HG02759 (cell line): Measurements from ENCODE around the gene HNRNPR.
"Not testable (repeated sequence)": the region's sequence is repeated elsewhere in the genome, so short reads cannot be mapped to it uniquely, and the experiment has no call there.

Source experiments
- ATAC-seq: cut with Tn5 transposase; IDR thresholded peaks from one replicate; pipeline ENCODE4 v1.9.1; 2021; ENCODE audit warnings: mild to moderate bottlenecking, moderate library complexity; ENCODE audit not compliant: unreplicated experiment

The HNRNPR gene

DNA sequence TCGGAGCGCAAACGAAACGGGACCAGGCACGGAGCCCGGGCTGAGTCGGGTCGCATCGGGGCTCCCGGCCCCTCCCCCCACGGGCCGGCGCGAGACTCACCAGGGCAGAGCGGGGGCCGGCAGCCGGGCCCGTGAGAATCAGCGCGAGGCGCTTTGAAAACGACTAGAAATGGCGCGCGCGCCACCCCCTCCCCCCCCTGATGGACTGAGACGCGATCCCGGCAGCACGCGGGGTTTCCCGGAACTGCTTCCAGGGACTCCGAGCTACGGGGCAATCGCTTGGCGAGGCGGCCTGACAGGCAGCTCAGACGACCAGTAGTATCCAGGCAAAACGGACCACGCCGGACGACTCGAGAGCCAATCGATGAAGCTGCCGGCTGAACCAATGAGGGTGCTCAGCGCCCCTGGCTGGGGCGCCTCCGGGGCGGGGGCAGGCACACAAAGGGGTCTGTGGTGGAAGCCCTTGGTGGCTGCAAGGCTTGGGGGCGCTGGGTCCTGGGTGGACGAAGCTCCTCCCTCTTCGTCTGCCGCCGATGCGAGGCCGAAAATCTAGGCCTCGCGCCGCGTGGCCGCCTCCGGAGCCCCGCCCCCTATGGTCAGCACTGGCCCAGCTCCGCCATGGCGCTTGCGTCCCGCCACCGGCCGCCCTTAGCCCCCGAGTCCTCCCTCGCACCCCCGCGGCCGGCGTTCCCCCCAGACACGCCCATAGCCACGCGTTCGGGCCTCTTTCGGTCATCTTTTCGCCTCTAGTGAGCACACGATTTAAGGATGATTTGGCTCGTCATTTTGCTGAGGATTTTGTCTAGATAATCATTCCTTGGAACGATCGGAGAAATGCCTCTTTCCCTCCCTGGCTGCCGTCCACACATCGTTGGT is at the start of gene HNRNPR:
Gene HNRNPR (minus strand): TSS at position 174 of the 876 bp plus-strand sequence. CDS start 3,276 bp downstream, outside the sequence.
- ATAC-seq, result peak; percentile 93

DNA sequence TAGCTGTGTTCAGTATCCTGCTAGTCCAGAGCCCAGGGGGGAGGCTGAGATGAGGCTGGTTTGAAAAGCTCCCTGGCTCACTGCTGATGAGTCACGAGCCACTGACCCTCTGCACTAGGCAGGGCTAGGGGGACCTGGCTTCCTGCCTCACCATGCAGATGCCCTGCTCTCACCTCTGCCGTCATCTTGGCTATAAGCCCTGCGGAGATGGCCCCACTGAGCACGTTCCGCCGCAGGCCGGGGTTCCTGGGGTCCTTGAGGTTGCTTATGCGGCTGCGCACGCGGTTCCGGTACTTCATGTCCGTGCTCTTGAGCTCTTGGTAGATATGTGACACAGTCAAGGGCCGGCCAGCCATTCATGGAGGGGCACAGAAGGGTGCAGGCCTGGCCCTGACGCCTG is 49.6 kb upstream of the HNRNPR start:
- no peak for ATAC-seq

DNA sequence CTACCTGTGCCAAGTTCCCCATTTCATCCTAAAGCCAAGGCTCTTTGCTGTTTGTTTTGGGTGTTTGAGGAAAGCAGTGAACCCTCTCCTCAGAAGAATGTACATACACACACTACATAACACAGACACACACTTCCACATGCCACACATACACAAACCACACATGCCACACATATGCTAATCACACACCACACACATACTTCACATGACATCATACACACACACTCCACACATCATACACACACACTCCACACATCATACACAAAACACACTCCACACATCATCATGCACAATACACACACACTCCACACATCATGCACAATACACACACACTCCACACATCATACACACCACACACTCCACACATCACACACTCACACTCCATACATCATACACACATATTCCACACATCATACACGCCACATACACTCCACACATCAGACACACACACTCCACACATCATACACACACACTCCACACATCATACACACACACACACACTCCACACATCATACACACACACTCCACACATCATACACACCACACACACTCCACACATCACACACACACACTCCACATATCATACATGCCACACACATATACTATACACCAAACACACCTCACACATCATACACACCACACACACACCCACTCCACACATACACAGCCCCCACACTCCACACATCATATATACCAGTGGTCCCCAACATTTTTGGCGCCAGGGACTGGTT is 48.2 kb upstream of the HNRNPR start:
- no peak for ATAC-seq

DNA sequence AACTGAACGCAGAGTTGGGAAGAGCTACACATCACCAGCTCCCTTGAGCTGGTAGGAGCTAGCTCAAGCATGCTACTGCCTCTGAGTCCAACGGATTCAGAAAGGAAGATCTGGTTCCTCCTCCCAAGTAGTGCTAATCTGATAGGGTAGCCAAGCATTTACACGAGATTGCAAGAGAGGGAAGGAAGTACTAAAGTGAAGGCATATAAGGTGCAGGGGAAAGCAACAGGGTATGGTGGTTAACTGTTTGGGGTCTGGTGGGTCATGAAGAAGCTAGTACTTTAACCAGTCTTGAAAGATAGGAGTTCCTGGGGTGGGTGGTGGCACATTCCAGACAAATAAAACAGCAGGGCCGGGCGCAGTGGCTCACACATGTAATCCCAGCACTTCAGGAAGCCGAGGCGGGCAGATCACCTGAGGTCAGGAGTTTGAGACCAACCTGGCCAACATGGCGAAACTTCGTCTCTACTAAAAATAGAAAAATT is 45.8 kb upstream of the HNRNPR start:
- no peak for ATAC-seq

DNA sequence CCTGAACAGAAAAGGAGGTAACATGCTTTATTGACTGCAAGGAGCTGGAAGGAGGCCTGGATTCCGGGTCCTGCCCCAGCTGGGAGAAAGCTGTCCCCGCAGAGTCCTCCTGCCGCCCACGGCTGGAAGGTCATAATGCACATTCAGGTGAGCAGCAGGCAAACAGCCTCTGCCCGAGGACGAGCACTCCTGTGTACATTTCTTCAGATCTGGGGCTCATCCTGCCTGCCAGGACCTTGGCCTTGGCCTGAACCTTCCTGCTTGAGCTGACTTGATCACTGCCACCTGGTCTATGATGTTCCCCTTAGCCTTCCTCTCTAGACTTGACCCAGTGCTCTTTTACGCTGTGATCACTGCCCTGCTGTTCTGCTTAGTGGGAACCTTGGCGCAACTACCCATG is 43.4 kb upstream of the HNRNPR start:
- ATAC-seq, result no peak

DNA sequence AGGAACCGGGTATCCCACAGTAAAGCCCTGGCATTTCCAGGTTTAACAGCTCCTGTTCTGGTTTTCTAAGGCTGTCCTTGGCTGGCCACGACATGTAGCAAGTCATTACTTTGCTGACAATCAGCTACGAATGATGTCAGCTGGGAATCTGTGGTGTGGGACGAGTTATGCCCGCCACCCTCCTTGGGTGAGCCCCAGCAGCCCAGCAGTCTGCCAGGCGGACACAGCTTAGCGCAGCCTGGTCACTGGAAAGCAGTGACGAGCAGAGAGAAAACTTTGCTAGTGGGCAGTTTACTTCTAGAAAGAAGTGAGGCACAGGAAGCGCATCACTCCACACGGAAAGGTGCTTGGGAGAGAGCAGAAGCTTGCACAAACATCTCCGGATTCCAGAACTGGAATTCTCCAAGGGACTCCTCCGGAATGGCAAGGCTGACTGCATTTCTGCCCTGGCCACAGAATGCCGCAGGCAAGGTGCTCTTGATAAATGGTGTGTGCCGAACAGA is 41.1 kb upstream of the HNRNPR start:
- no peak for ATAC-seq

DNA sequence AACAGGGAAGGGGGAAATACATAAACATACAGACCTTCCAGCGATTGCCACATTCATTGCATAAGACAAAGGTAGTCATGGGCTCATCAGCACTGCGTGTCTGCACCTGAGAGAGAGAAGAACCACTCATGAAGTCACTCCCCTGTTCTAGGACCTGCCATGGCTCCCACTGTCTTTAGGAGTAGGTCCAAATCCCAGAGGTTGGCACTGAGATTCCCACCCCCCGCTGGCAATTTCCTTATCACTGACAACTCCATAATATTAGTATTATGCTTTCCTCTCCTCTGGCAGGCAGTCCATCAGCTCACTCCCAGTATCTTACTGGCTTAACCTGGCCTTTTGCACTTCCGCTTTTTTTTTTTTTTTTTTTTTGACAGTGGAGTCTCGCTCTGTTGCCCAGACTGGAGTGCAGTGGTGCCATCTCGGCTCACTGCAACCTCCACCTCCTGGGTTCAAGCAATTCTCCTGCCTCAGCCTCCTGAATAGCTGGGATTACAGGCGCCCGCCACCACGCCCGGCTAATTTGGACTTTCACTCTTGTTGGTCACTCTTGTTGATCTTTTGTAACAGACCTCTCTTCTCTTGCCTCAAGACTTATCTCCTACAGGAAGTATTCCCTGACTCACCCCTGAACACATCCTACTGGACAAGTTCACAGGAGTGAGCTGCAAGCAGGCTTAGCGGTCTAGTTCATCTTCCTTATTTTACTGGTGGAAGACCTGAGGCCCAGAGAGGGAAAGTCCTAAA is 40.4 kb upstream of the HNRNPR start:
- no peak for ATAC-seq

DNA sequence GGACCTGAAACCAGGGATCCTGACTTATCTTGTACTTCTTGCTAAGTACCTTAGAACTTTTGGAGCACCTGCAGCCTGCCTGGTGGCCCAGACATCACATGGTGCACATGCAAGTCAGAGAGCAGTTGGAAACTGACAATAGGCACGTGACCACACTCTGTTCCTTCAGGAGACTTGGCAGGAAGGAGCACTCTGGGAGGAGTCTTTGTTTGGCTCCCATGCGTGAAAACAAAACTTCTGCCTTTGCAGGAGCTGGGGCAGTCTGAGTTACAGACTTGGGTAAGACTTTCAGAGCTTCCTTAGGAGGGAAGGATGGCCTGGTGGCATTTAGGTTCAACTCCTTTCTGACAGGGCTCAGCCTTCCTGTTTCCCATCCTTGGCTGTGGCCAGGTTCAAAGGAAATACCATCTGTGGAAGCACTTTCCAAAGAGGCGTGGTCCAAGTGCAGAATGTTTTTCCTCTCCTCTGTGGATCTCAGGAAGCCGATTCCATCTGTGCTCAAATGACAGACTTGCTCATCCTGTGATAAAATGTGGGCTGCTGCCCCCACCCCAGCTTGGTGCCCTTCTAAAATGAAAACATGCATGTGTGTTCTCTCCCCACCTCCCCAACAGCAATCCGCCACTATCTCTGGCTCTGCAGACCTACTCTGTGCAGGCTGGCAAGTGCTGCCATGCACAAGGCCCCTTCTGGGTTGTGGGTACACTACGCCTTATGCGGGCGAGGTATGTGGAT is 39.7 kb upstream of the HNRNPR start:
- ATAC-seq, result no peak

DNA sequence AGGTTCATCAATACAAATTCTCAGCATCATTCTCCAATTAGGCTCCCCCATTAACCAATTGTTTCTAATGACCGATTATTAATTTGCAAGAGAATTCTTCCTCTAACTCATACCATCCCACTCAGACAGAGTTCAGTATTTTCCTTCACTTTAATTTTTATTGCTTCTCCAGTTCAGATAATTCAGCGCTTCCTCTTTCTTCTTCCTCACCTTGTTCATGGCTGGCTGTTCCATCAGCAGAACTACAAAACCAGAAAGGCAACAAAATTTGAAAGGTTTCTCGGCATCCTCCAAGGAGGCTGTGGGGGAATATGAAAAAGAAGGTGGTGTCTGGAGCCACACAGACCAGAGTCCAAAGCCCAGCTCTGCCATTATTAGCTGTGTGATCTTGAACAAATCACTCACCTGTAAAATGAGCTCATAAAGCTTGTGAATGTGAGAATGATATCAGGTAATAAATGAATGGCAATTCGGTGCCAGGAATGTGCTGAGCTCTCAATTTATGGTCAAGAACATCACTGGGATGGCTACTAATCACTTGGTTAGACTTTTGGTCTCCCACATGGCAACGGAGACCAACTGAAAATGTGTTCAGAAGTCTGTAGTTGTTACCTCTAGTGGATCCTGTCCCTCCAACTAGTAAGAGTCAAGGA is 37.3 kb upstream of the HNRNPR start:
- no peak for ATAC-seq

DNA sequence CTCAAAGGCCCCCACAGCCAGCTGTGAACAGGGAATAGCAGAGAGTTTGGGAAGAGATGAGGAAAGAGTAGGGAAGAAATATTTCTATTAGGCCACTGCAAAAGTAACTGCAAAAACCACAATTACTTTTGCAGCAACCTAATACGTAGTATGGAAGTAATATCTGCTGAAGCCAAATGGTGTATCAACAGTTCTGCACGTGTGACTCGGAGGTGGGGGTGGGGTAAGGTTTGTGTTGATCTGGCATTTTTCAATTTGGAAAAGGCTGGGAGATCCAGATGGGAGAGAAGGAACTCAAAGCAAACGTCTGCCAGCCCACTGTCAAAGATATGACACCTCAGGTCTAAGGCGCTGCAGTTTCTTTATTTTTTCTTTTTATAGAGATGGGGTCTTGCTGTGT is 36.6 kb upstream of the HNRNPR start:
- no peak for ATAC-seq

DNA sequence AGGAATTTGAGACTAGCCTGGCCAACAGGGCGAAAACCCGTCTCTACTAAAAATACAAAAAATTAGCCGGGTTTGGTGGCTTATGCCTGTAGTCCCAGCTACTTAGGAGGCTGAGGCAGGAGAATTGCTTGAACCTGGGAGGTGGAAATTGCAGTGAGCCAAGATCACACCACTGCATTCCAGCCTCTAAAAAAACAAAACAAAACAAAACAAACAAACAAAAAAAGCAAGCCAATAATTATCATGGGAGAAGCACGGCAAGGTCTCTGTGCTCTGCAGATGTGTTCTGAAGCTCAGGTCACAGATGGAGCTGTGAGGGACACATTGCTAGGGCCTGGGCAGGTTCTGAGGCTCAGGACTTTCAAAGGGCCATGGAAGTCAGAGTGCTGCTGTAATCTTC is 36.2 kb upstream of the HNRNPR start:
- not testable (repeated sequence) for ATAC-seq

DNA sequence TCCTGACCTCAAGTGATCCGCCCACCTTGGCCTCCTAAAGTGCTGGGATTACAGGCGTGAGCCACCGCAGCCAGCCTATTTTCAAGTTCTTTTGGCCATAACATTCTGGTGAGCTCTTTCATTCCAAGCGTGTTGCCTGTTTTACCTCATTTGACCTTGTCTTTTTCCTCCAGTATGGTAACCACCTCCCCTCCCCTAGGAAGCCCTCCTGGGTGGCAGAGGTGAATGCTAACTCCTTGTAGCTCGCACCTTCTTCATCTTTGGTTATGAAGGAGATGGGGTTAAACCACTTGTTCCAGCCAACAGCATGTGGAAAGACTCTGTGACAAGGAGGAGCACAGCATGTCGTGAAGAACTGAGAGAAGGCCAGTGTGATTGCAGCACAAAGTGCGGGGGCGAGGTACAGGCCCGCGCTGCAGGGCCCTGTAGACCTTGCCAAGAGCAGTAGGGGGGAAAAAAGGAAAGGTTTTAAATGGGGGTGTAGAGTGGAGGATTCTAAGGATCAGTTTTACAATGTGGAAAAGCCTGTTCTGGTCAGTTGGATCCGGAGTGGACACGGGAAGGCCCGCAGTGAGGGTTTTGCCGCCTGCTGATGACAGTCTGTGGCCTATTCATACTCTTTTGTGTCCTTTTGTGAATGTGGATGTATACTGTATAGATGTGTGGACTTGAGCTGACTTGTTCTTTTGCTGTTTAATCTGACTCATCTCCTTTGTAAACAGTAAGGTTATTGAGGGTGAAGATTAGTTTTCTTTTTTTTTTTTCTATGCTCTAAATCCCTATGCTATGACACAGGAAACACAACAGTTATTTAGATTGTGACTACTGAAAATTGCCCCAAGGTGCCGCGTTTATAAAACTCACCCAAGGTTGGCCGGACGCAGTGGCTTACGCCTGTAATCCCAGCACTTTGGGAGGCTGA is 33.1 kb upstream of the HNRNPR start:
- no peak for ATAC-seq

DNA sequence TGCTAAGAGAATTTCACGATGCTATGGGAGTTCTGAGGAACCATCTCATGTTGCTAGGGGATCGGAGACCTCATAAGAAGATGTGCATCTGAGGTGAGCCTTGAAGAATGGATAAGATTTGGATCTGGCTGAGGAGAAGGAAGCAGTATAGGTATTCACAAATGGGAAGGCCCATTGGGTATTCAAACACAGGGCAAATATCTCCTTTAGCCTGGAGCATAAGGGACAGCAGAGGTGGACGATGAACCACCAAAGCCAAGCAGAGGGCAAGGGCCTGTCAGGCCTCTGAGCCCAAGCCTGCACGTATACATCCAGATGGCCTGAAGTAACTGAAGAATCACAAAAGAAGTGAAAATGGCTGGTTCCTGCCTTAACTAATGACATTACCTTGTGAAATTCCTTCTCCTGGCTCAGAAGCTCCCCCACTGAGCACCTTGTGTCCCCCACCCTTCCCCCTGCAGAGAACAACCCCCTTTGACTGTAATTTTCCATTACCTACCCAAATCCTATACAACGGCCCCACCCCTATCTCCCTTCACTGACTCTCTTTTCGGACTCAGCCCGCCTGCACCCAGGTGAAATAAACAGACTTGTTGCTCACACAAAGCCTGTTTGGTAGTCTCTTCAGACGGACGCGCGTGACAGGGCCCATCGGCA is 30.1 kb upstream of the HNRNPR start:
- ATAC-seq, result not testable (repeated sequence)

DNA sequence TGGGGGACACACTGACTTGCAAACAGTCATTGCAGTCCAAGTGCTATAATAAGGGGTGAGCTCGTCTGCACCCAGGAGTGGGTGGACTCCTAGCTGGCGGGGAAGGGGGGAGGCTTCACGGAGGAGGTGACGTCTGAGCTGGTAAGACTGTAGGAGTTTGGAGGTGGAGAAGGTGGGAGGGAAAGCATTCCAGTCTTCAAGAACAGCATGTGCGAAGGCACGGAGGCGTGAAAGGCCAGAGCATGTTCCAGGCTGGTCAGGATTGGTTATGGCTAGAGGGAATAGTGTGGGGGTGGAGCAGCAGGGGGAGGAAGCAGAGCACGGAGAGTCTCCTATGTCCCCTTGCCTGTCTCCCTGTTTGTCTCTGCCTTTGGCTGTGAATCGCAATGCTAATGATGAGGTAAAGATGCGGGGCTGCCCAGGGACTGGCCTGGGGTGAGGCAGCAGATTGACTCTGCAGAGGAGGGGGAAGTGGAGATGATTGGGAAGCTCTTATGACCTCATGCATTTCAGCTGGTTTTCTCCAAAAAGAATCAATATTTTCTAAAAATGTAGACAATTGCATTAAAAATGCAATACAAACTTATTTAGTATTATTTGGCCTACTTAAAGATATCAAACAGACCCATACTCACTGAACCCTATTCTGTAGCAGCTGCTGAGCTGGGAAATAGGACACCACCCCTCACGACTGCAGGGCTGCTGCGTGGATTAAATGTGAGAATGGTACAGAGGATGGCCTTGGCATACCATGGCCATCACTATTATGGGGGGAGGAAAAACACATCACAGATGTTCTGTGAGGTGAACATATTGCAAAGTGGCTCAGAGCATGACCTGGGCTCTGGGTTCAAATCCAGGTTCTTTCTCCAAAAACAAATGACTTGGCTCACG is 28.1 kb upstream of the HNRNPR start:
- ATAC-seq, result no peak

DNA sequence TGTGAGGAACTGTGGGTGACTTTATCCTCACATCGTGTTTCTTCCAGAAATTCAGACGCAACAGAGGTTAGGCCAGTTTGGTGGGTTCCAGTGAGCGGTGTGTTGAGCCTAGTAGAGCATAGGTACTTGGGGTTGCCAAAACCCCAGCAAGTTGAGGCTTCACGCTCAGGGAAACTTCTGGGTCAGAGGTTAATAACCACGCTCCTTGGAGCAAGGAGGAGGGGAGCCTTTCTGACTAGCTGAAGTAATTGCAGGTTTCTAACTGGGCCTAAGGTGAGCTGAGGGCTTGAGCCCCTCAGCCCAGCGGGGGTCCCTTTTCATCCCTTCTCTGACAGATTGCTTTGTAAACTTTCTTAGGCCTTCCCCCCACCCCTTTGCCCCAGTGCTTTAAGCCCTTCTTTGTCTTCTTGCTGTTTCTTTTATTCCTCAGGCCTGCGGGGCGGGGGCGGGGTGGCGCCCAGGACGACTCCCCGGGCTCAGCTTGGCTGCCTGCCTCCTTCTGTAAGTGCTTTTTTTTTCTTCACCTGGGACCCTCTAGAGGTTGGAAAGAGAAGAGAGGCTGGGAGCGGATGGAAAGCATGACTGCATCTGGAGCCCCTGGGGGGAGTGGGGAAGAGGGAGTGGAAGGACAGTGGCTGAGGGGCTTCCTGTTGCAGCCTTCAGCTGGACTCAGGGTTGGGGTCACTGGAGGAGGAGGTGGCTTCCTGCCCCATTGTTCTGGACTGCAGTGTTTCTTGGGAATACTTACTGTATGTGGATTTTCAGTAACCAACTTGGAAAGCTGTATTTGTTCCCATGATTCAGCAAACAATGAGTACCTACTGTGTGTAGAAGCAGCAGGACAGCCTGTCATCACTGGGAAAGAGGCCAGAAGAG is 26.9 kb upstream of the HNRNPR start:
- no peak for ATAC-seq

DNA sequence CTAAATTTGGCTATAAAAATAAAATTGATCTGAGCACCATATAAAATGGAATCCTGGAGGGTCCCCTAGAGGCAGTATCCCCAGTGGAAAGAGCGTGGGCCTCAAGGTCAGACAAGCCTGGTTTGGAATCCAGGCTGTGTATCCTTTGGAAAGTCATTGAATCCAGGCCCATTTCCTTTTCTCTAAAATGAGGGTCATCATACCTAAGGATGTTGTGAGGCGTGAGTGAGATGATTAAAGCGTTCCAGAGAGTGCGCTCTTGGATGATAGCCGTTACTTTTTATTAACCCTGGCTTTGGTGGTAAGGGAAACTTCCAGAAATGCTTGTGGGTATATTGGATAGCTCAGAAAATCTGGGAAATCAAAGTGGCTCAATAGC is 26.2 kb upstream of the HNRNPR start:
- ATAC-seq, result no peak
